Spleen (tissue), 7 donors: ENCODE results near the gene NAGLU.

ENCODE experiments used
- CTCF ChIP-seq, 11 experiments: fragments of 200-600 bp in 7 of 11; fragments of 450-650 bp in 4 of 11; sonication (generic) in 4 of 11; IDR thresholded peaks in 8 of 11; conservative IDR thresholded peaks in 3 of 11; 1 replicate in 7 of 11; 2 replicates in 4 of 11; pipeline versions ENCODE4 v1.4.0 to v1.8.0; 2016 to 2021; ENCODE audit warnings: antibody characterized with exemption in 11 of 11, inconsistent platforms in 4 of 11, mild to moderate bottlenecking in 1 of 11
- POLR2A ChIP-seq, 3 donors: fragments of 450-650 bp; IDR thresholded peaks; one replicate each; pipeline ENCODE4 v1.5.1; 2017; ENCODE audit warnings: antibody characterized with exemption in 3 of 3, mild to moderate bottlenecking in 1 of 3
- POLR2AphosphoS5 ChIP-seq, 3 donors: sonication (generic); formaldehyde crosslinking; IDR thresholded peaks; one replicate each; pipeline ENCODE4 v1.5.1; 2017; ENCODE audit warnings: antibody characterized with exemption in 3 of 3
- donor health status: DM: no; HTN: no; CAD: no; lungs with moderate emphysema.
- donor health status: DM: no; HTN: no; CAD: no.
- donor health status: DM: no; HTN: no; CAD: no.

DNA sequence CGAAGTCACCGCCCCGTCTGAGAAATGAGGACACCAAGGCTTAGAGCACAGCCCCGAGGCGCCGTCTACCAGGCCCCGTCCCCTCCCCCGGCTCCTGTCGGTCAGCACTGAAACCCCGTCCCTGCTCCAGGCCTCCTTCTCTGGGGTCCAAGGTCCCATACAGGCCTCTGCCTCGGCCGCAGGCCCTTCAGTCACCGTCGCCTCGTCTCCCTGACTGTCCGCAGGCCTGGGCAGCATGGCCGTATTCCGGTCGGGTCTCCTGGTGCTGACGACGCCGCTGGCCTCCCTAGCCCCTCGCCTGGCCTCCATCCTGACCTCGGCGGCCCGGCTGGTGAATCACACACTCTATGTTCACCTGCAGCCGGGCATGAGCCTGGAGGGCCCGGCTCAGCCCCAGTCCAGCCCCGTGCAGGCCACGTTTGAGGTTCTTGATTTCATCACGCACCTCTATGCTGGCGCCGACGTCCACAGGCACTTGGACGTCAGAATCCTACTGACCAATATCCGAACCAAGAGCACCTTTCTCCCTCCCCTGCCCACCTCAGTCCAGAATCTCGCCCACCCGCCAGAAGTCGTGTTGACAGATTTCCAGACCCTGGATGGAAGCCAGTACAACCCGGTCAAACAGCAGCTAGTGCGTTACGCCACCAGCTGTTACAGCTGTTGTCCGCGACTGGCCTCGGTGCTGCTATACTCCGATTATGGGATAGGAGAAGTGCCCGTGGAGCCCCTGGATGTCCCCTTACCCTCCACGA lies 26.5 kb downstream of the NAGLU start:
- TF ChIP-seq POLR2A (IDR thresholded peaks at IDR 0.05) (no peak), CTCF (IDR thresholded peaks at IDR 0.05 in 8 of 11, conservative IDR thresholded peaks at IDR 0.05 in 3 of 11) (no peak), POLR2AphosphoS5 (IDR thresholded peaks at IDR 0.05) (no peak)
